HUES64 (cell line): ENCODE results near the gene DDC.

Source experiments
- H3K27ac ChIP-seq: 2 replicates; pipeline ENCODE4 v1.7.0; 2013; ENCODE audit warnings: low read depth, low read length, inconsistent platforms
- H3K27me3 ChIP-seq: 2 replicates; pipeline ENCODE4 v1.6.1; 2013; ENCODE audit warnings: mild to moderate bottlenecking, low read length; ENCODE audit not compliant: insufficient read depth
- H3K36me3 ChIP-seq: 2 replicates; pipeline ENCODE4 v1.6.1; 2013; ENCODE audit warnings: mild to moderate bottlenecking, low read length; ENCODE audit not compliant: insufficient read depth
- H3K4me1 ChIP-seq: 2 replicates; pipeline ENCODE4 v1.6.1; 2013; ENCODE audit warnings: mild to moderate bottlenecking, low read length, moderate library complexity; ENCODE audit not compliant: insufficient read depth
- H3K4me3 ChIP-seq: 2 replicates; pipeline ENCODE4 v1.5.1; 2013; ENCODE audit warnings: mild to moderate bottlenecking, low read length, moderate library complexity
- H3K9ac ChIP-seq: 2 replicates; pipeline ENCODE4 v1.6.1; 2013; ENCODE audit warnings: mild to moderate bottlenecking, low read depth, low read length
- H3K9me3 ChIP-seq: 2 replicates; pipeline ENCODE4 v1.6.1; 2013; ENCODE audit warnings: low read depth, low read length; ENCODE audit not compliant: insufficient read depth
- WGBS: fragments of 150-250, 120-280 bp; methylation state at CpG from one replicate; pipeline ENCODE4 v1.1.7; 2013; ENCODE audit warnings: missing lambda C conversion rate; 5-methylcytosine and 5-hydroxymethylcytosine counted together

DDC gene

GRCh38 chr7:50564171-50564570, 1.0 kb downstream of the DDC start:
- no peaks in the 10 kb centered on the region for H3K36me3 ChIP-seq
- H3K9me3 ChIP-seq, result no peaks in the 10 kb centered on the region
- H3K4me3 ChIP-seq, result no peak overlapping the region
- H3K9ac ChIP-seq, result no peak overlapping the region
- no peaks in the 10 kb centered on the region for H3K4me1 ChIP-seq
- no peak overlapping the region for H3K27ac ChIP-seq
- WGBS, result 92% methylated on average over 8 of the region's 8 CpGs
- H3K27me3 ChIP-seq, result no peaks in the 10 kb centered on the region

- no peak overlapping the region for H3K9ac ChIP-seq
- no peaks in the 10 kb centered on the region for H3K9me3 ChIP-seq
- no peaks in the 10 kb centered on the region for H3K27me3 ChIP-seq
- WGBS, result 83% methylated on average over 5 of the region's 5 CpGs
- no peak overlapping the region for H3K27ac ChIP-seq
- H3K36me3 ChIP-seq, result no peaks in the 10 kb centered on the region
- no peaks in the 10 kb centered on the region for H3K4me1 ChIP-seq
- H3K4me3 ChIP-seq, result no peak overlapping the region
Observed at GRCh38 chr7:50562136-50562535, 3.1 kb downstream of the DDC start.

GRCh38 chr7:50560865-50561351, 4.3 kb downstream of the DDC start:
- Histone ChIP-seq H3K27me3 (no peaks in the 10 kb centered on the region), H3K4me1 (no peaks in the 10 kb centered on the region)
- whole genome bisulfite sequencing, result 74% methylated on average over 9 of the region's 9 CpGs

GRCh38 chr7:50559881-50560280, 5.3 kb downstream of the DDC start:
- 96% methylated on average over 7 of the region's 7 CpGs for WGBS
- no peaks in the 10 kb centered on the region for H3K4me1 ChIP-seq

More at GRCh38 chr7:50560865-50561351, 4.3 kb downstream of the DDC start:
- Histone ChIP-seq H3K4me3 (no peak overlapping the region), H3K36me3 (no peaks in the 10 kb centered on the region), H3K9ac (no peak overlapping the region), H3K27ac (no peak overlapping the region), H3K9me3 (no peaks in the 10 kb centered on the region)

GRCh38 chr7:50558294-50559053, 6.7 kb downstream of the DDC start:
- Histone ChIP-seq H3K9ac (no peak overlapping the region), H3K27me3 (no peaks in the 10 kb centered on the region), H3K9me3 (no peaks in the 10 kb centered on the region), H3K36me3 (no peaks in the 10 kb centered on the region), H3K27ac (no peak overlapping the region), H3K4me1 (no peaks in the 10 kb centered on the region), H3K4me3 (no peak overlapping the region)
- 90% methylated on average over 5 of the region's 5 CpGs for WGBS

More at GRCh38 chr7:50559881-50560280, 5.3 kb downstream of the DDC start:
- no peak overlapping the region for H3K27ac ChIP-seq
- H3K4me3 ChIP-seq, result no peak overlapping the region
- H3K36me3 ChIP-seq, result no peaks in the 10 kb centered on the region
- no peaks in the 10 kb centered on the region for H3K9me3 ChIP-seq
- no peak overlapping the region for H3K9ac ChIP-seq
- H3K27me3 ChIP-seq, result no peaks in the 10 kb centered on the region

GRCh38 chr7:50557099-50557498, 8.1 kb downstream of the DDC start:
- H3K27me3 ChIP-seq, result no peaks in the 10 kb centered on the region
- H3K4me3 ChIP-seq, result no peak overlapping the region
- 94% methylated on average over 2 of the region's 2 CpGs for WGBS
- H3K36me3 ChIP-seq, result no peaks in the 10 kb centered on the region
- no peaks in the 10 kb centered on the region for H3K4me1 ChIP-seq
- no peak overlapping the region for H3K27ac ChIP-seq
- no peaks in the 10 kb centered on the region for H3K9me3 ChIP-seq
- H3K9ac ChIP-seq, result no peak overlapping the region

- Histone ChIP-seq H3K9ac (no peak overlapping the region), H3K4me3 (no peak overlapping the region), H3K36me3 (no peaks in the 10 kb centered on the region), H3K27me3 (no peaks in the 10 kb centered on the region), H3K27ac (no peak overlapping the region), H3K4me1 (no peaks in the 10 kb centered on the region), H3K9me3 (no peaks in the 10 kb centered on the region)
- 78% methylated on average over 8 of the region's 8 CpGs for WGBS
Observed at GRCh38 chr7:50556247-50556991, 8.8 kb downstream of the DDC start.

GRCh38 chr7:50555594-50556140, 9.5 kb downstream of the DDC start:
- H3K4me3 ChIP-seq, result no peak overlapping the region
- no peaks in the 10 kb centered on the region for H3K36me3 ChIP-seq
- WGBS, result 95% methylated on average over 9 of the region's 9 CpGs
- no peaks in the 10 kb centered on the region for H3K27me3 ChIP-seq
- H3K9me3 ChIP-seq, result no peaks in the 10 kb centered on the region
- no peaks in the 10 kb centered on the region for H3K4me1 ChIP-seq
- no peak overlapping the region for H3K27ac ChIP-seq
- H3K9ac ChIP-seq, result no peak overlapping the region

GRCh38 chr7:50554431-50555322, 10.5 kb downstream of the DDC start:
- no peak overlapping the region for H3K9ac ChIP-seq
- H3K27me3 ChIP-seq, result no peaks in the 10 kb centered on the region
- H3K36me3 ChIP-seq, result no peaks in the 10 kb centered on the region
- H3K4me1 ChIP-seq, result no peaks in the 10 kb centered on the region
- H3K9me3 ChIP-seq, result no peaks in the 10 kb centered on the region
- no peak overlapping the region for H3K4me3 ChIP-seq
- no peak overlapping the region for H3K27ac ChIP-seq
- 91% methylated on average over 13 of the region's 14 CpGs for WGBS

GRCh38 chr7:50553973-50554372, 11.2 kb downstream of the DDC start:
- 58% methylated on average over 3 of the region's 3 CpGs for WGBS
- no peaks in the 10 kb centered on the region for H3K27me3 ChIP-seq
- no peaks in the 10 kb centered on the region for H3K4me1 ChIP-seq
- H3K9me3 ChIP-seq, result no peaks in the 10 kb centered on the region
- no peaks in the 10 kb centered on the region for H3K36me3 ChIP-seq
- H3K4me3 ChIP-seq, result no peak overlapping the region
- no peak overlapping the region for H3K27ac ChIP-seq
- no peak overlapping the region for H3K9ac ChIP-seq
